ENCODE results near the gene SIGLEC1.

SIGLEC1 gene

DNA sequence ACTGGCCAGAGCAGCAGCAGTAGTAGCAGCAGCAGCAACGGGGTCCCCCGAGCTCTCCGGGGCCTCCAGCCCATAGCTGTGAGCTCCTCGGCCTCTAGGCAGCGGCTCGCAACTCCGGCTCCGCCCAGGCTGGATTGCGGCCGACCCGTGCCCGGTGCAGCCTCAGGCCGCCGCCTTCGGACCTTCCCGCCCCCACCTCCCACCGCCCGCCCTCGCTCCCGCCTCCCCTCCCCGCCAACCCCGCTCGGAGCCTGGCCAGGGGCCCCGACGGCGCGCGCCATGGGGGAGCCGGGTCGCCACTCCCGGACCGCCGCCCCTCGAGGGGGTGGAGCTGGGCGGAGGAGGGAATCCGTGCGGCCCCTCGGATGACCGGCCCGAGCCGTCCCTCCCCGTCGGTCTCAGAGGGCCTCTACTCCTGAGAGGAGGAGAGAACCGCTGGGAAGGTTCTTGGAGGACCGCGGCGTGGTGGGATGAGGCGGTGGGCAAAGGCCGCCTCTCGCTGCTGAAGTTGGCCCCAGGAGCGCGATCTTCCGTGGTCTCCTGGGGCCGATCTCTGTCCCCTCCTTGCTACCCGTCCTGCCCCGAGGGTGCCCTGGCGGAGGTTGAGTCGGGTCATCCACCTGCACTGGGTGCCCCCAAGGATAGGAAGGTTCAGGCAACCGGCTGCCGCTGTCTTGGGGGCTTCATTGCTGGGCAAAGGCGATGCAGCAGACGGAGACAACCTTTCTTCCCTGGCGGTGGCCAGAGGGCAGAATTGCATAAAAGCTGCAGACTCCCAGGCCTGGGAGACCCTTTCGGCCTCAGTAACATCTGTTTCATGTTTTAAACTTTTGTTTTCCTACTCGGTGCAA, 30.2 kb downstream of the SIGLEC1 start, which contains the start of gene ADAM33:
Gene ADAM33 (minus strand): TSS at position 80 of the 851 bp plus-strand sequence. CDS start 6 bp downstream, at position 74.
- no peak for DNase-seq (ENCODE audit: low read depth)
- H3K4me3 ChIP-seq (ENCODE audit: control insufficient read depth, low read depth, low read length) = peak within 1 kb of the TSS; percentile 85
- TF ChIP-seq, protein P1, sequence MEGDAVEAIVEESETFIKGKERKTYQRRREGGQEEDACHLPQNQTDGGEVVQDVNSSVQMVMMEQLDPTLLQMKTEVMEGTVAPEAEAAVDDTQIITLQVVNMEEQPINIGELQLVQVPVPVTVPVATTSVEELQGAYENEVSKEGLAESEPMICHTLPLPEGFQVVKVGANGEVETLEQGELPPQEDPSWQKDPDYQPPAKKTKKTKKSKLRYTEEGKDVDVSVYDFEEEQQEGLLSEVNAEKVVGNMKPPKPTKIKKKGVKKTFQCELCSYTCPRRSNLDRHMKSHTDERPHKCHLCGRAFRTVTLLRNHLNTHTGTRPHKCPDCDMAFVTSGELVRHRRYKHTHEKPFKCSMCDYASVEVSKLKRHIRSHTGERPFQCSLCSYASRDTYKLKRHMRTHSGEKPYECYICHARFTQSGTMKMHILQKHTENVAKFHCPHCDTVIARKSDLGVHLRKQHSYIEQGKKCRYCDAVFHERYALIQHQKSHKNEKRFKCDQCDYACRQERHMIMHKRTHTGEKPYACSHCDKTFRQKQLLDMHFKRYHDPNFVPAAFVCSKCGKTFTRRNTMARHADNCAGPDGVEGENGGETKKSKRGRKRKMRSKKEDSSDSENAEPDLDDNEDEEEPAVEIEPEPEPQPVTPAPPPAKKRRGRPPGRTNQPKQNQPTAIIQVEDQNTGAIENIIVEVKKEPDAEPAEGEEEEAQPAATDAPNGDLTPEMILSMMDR (IDR thresholded peaks at IDR 0.05; ENCODE audit: control insufficient read depth, insufficient read depth, low read depth, low read length, missing control alignments) = no peak

GRCh38 chr20:3681352-3681930, 31.0 kb downstream of the SIGLEC1 start:
- H3K4me3 ChIP-seq (ENCODE audit: control insufficient read depth, low read depth, low read length) = peak overlapping the region; percentile 85
- TF ChIP-seq, protein P1 (IDR thresholded peaks at IDR 0.05; ENCODE audit: control insufficient read depth, insufficient read depth, low read depth, low read length, missing control alignments) = no peak

GRCh38 chr20:3680701-3681351, 31.6 kb downstream of the SIGLEC1 start:
- DNase-seq (ENCODE audit: low read depth) = no peak
- TF ChIP-seq, protein P1 (IDR thresholded peaks at IDR 0.05; ENCODE audit: control insufficient read depth, insufficient read depth, low read depth, low read length, missing control alignments) = no peak
- H3K4me3 ChIP-seq (ENCODE audit: control insufficient read depth, low read depth, low read length) = peak overlapping the region; percentile 85

More at GRCh38 chr20:3681352-3681930, 31.0 kb downstream of the SIGLEC1 start:
- DNase-seq (ENCODE audit: low read depth) = no peak

- TF ChIP-seq, protein P1 (IDR thresholded peaks at IDR 0.05; ENCODE audit: control insufficient read depth, insufficient read depth, low read depth, low read length, missing control alignments) = no peak
- peak; percentile 76 for DNase-seq (ENCODE audit: low read depth)
- peak overlapping the region; percentile 85 for H3K4me3 ChIP-seq (ENCODE audit: control insufficient read depth, low read depth, low read length)
Measured at GRCh38 chr20:3679749-3680700, 32.4 kb downstream of the SIGLEC1 start.

GRCh38 chr20:3678856-3679720, 33.3 kb downstream of the SIGLEC1 start:
- H3K4me3 ChIP-seq (ENCODE audit: control insufficient read depth, low read depth, low read length) = peak overlapping the region; percentile 85
- no peak for DNase-seq (ENCODE audit: low read depth)
- TF ChIP-seq, protein P1 (IDR thresholded peaks at IDR 0.05; ENCODE audit: control insufficient read depth, insufficient read depth, low read depth, low read length, missing control alignments) = no peak

All from AG09309 (cell line).